K562 (cell line): ENCODE measurements around the gene HOXB3. TPM values are rescaled to one million over a fixed set of nuclear protein-coding genes. Genes with fewer than 3 reads are reported as not detected.

Experiments
- ATAC-seq: fragments of 200-7000 bp; cut with Tn5 transposase; 3 replicates; pipeline ENCODE4 v1.9.1; 2020; ENCODE audit warnings: moderate library complexity
- BruUV-seq: library from RNA; stranded (reverse); fragments of 400-500 nt; replicated peaks from 2 replicates; lab custom pipeline; 2021; lab: Mats Ljungman, UMichigan
- CTCF ChIA-PET: fragments of 300-600 bp; formaldehyde crosslinking; extraction: SDS; loops from one replicate; lab custom pipeline; 2021; ENCODE audit warnings: low intra/inter-chr PET ratio; lab: Yijun Ruan, JAX
- POLR2A ChIA-PET: fragments of 300-600, 350-650 bp; sonication (Branson Sonifier 250); formaldehyde crosslinking; extraction: SDS; loops from one replicate; lab custom pipeline; 2021; ENCODE audit warnings: antibody characterized with exemption, inconsistent platforms; lab: Yijun Ruan, JAX
- DNase-seq, 4 experiments: peaks; one replicate each; pipeline versions ENCODE4 v3.0.0 to v3.0.0-alpha.2; 2011 to 2018; ENCODE audit warnings: low spot score in 3 of 4, mixed read lengths in 3 of 4; ENCODE audit errors: extremely low read depth in 1 of 4
- FAIRE-seq: peaks from 2 replicates; lab custom pipeline; 2011; peaks lifted over from hg19 to GRCh38; lab: Jason Lieb, UNC
- H2AFZ ChIP-seq: 2 replicates; pipeline ENCODE4 v1.6.0; 2011; ENCODE audit warnings: low read depth, low read length, control low read depth, inconsistent platforms
- H3K27ac ChIP-seq: fragments of 200-600 bp; 3 replicates; pipeline ENCODE4 v1.8.0; 2011; ENCODE audit warnings: low read depth, mild to moderate bottlenecking, control low read depth, inconsistent platforms, low read length, moderate library complexity, mixed read lengths; ENCODE audit errors: extremely low read depth
- H3K27me3 ChIP-seq, 2 experiments: fragments of 300-600 bp in 1 of 2; 2 replicates in 1 of 2; 3 replicates in 1 of 2; pipeline versions ENCODE4 v1.6.0 to v1.8.0; 2011; ENCODE audit warnings: inconsistent platforms in 2 of 2, low read length in 2 of 2, mild to moderate bottlenecking in 1 of 2, mixed read lengths in 1 of 2, moderate library complexity in 1 of 2; ENCODE audit not compliant: control insufficient read depth in 2 of 2, insufficient read depth in 2 of 2
- H3K36me3 ChIP-seq: fragments of 300-600 bp; 3 replicates; pipeline ENCODE4 v1.8.0; 2011; ENCODE audit warnings: mild to moderate bottlenecking, low read length, inconsistent platforms; ENCODE audit not compliant: control insufficient read depth, insufficient read depth
- H3K4me1 ChIP-seq, 2 experiments: fragments of 200-600 bp in 1 of 2; replicated peaks in 1 of 2; 2 replicates in 1 of 2; 3 replicates in 1 of 2; pipeline versions ENCODE4 v1.5.1 to v1.8.0; 2011; ENCODE audit warnings: inconsistent platforms in 2 of 2, low read length in 2 of 2, mild to moderate bottlenecking in 1 of 2, mixed read lengths in 1 of 2, moderate library complexity in 1 of 2; ENCODE audit not compliant: control insufficient read depth in 2 of 2, insufficient read depth in 2 of 2
- H3K4me2 ChIP-seq: 2 replicates; pipeline ENCODE4 v1.6.1; 2011; ENCODE audit warnings: low read length, control low read depth, inconsistent platforms, mixed read lengths; ENCODE audit not compliant: insufficient read depth
- H3K4me3 ChIP-seq: fragments of 200-600 bp; sonication (generic), shearing (Covaris generic); 2 replicates; pipeline ENCODE4 v1.5.1; 2016; ENCODE audit warnings: control low read depth, inconsistent platforms
- H3K79me2 ChIP-seq: fragments of 200-600 bp; 3 replicates; pipeline ENCODE4 v1.8.0; 2011; ENCODE audit warnings: low read length, inconsistent platforms; ENCODE audit not compliant: control insufficient read depth, insufficient read depth
- H3K9ac ChIP-seq, 2 experiments: 2 replicates each; pipeline versions ENCODE4 v1.6.0 to v1.6.1; 2011; ENCODE audit warnings: low read depth in 2 of 2, low read length in 2 of 2, control low read depth in 1 of 2, inconsistent platforms in 1 of 2, mild to moderate bottlenecking in 1 of 2, mixed read lengths in 1 of 2; ENCODE audit not compliant: insufficient read depth in 1 of 2
- H3K9me1 ChIP-seq: one replicate; pipeline ENCODE4 v1.6.0; 2011; ENCODE audit warnings: inconsistent platforms, mild to moderate bottlenecking, low read length, moderate library complexity; ENCODE audit not compliant: control insufficient read depth, insufficient read depth
- H3K9me3 ChIP-seq: replicated peaks from 2 replicates; pipeline ENCODE4 v1.5.1; 2011; ENCODE audit warnings: low read depth, low read length, inconsistent platforms; ENCODE audit not compliant: control insufficient read depth, insufficient read depth
- H4K20me1 ChIP-seq: replicated peaks from 2 replicates; pipeline ENCODE4 v1.6.1; 2011; ENCODE audit warnings: low read length, inconsistent platforms, mixed read lengths; ENCODE audit not compliant: control insufficient read depth, insufficient read depth
- WGBS: fragments of 100-300 bp; shearing (Covaris generic); methylation state at CpG from one replicate; pipeline ENCODE4 v1.1.6; 2016; ENCODE audit warnings: low coverage, mixed read lengths; ENCODE audit not compliant: insufficient coverage; ENCODE audit errors: missing lambda C conversion rate; 5-methylcytosine and 5-hydroxymethylcytosine counted together
- in situ Hi-C: fragments of 300-500 bp; cut with MboI; formaldehyde crosslinking; loops from 4 replicates; pipeline ENCODE4 v1.15.0; 2018; ENCODE audit warnings: inconsistent platforms, mixed read lengths
- intact Hi-C: fragments of 100-400 bp; cut with micrococcal nuclease; formaldehyde crosslinking; loops from 2 replicates; pipeline ENCODE4 v1.14.2; 2022
- polyA plus RNA-seq, 8 experiments: library from polyadenylated mRNA; depleted of rRNA in 4 of 8; stranded (reverse) in 5 of 8; unstranded in 3 of 8; fragments of >200 nt; fragmentation: Nextera tagmentation in 2 of 8; fragmentation: Illumina TruSeq in 1 of 8; extraction: Ambion mirVana in 2 of 8; extraction: Trizol in 1 of 8; gene quantifications; 2 replicates each; pipeline versions ENCODE4 v1.2.1 to v1.2.3, GENCODE V29; 2011 to 2014; ENCODE audit warnings: inconsistent platforms in 1 of 8, missing spikeins in 1 of 8
- total RNA-seq, 7 experiments: library from RNA; depleted of rRNA in 6 of 7; stranded (reverse); fragments of >200 nt in 6 of 7; fragmentation: Illumina TruSeq in 2 of 7; extraction: Trizol in 2 of 7; gene quantifications; 2 replicates each; pipeline versions ENCODE4 v1.2.1 to v1.2.3, GENCODE V29; 2011 to 2021; ENCODE audit warnings: low replicate concordance in 1 of 7
- TF ChIP-seq, protein P1 (sequence below), 3 experiments: IDR thresholded peaks in 2 of 3; conservative IDR thresholded peaks in 1 of 3; 2 replicates each; pipeline ENCODE4 v1.5.1; 2011 to 2012; ENCODE audit warnings: low read length in 3 of 3, mild to moderate bottlenecking in 3 of 3, control low read depth in 2 of 3, improper control_type of control experiment in 1 of 3, inconsistent platforms in 1 of 3, low read depth in 1 of 3, mixed read lengths in 1 of 3, moderate library complexity in 1 of 3; ENCODE audit not compliant: insufficient read depth in 2 of 3
- TF ChIP-seq, protein P2 (sequence below): fragments of 250-450 bp; sonication (Bioruptor Pico); IDR thresholded peaks from 2 replicates; pipeline ENCODE4 v1.5.0; 2020; ENCODE audit warnings: mild to moderate bottlenecking

HOXB3 gene
- total and polyA plus RNA-seq, 9 of the 15 experiments (the other 6 are each of a cell fraction or from before 2014, with no cell fraction given), result 2.4 to 41.3 (median 20.2) TPM

GRCh38 chr17:48559840-48560817 lies 29.9 kb downstream of the HOXB3 start:
- POLR2A ChIA-PET, result interaction anchor here (0.7 to 2.1 kb wide), 7 partner anchors 10 to 67 kb away, joined by 3 to 12 read pairs (median 6); no protein-coding TSS in a partner anchor

More at GRCh38 chr17:48559840-48560817, 29.9 kb downstream of the HOXB3 start:
- CTCF ChIA-PET, result interaction anchor here (0.6 kb wide), 1 partner anchor 582 kb away, joined by 3 read pairs; no protein-coding TSS in a partner anchor
- intact Hi-C loops, result no loop called here
- Histone ChIP-seq H3K9me1 (peaks cover 6% of the 10 kb centered on the region), H3K4me2 (no peak overlapping the region), H3K79me2 (peaks cover 33% of the 10 kb centered on the region), H3K9me3 (no peaks in the 10 kb centered on the region), H3K4me1 (peaks cover 26 to 36% of the 10 kb centered on the region in 2 experiments), H4K20me1 (no peaks in the 10 kb centered on the region), H3K4me3 (no peak overlapping the region), H3K27me3 (no peaks in the 10 kb centered on the region), H3K9ac (peak overlapping the region in 1 of 2 experiments; percentile 79; a peak in 2 of 4 replicates), H2AFZ (no peak overlapping the region), H3K36me3 (peaks cover 71% of the 10 kb centered on the region; the same call in 2 of the 3 replicates), H3K27ac (no peak overlapping the region)
- WGBS, result 78% methylated on average over 12 of the region's 14 CpGs
- in situ Hi-C loops, result no loop called here
- no peak for FAIRE-seq
- BruUV-seq, result no TSS peak
- ATAC-seq, result no peak
- TF ChIP-seq, protein P1, sequence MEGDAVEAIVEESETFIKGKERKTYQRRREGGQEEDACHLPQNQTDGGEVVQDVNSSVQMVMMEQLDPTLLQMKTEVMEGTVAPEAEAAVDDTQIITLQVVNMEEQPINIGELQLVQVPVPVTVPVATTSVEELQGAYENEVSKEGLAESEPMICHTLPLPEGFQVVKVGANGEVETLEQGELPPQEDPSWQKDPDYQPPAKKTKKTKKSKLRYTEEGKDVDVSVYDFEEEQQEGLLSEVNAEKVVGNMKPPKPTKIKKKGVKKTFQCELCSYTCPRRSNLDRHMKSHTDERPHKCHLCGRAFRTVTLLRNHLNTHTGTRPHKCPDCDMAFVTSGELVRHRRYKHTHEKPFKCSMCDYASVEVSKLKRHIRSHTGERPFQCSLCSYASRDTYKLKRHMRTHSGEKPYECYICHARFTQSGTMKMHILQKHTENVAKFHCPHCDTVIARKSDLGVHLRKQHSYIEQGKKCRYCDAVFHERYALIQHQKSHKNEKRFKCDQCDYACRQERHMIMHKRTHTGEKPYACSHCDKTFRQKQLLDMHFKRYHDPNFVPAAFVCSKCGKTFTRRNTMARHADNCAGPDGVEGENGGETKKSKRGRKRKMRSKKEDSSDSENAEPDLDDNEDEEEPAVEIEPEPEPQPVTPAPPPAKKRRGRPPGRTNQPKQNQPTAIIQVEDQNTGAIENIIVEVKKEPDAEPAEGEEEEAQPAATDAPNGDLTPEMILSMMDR (IDR thresholded peaks at IDR 0.05 in 2 of 3, conservative IDR thresholded peaks at IDR 0.05 in 1 of 3; ENCODE audit: insufficient read depth in 2 of 3, low read depth in 1 of 3, low read length in 3 of 3), result 0 out of 6 replicates have a peak, but pooled peaks of 1 of the 3 experiments have one; percentile 13
- TF ChIP-seq, protein P2, sequence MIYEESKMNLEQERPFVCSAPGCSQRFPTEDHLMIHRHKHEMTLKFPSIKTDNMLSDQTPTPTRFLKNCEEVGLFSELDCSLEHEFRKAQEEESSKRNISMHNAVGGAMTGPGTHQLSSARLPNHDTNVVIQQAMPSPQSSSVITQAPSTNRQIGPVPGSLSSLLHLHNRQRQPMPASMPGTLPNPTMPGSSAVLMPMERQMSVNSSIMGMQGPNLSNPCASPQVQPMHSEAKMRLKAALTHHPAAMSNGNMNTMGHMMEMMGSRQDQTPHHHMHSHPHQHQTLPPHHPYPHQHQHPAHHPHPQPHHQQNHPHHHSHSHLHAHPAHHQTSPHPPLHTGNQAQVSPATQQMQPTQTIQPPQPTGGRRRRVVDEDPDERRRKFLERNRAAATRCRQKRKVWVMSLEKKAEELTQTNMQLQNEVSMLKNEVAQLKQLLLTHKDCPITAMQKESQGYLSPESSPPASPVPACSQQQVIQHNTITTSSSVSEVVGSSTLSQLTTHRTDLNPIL, result no peak
- DNase-seq, result no peak
